Measurements from ENCODE around the gene ABHD13.

GRCh38 chr13:108278466-108278865, 60.3 kb downstream of the ABHD13 start:
- no peak for TF ChIP-seq CTCF (IDR thresholded peaks at IDR 0.05)
- TF ChIP-seq ZFX (IDR thresholded peaks at IDR 0.05; ENCODE audit: borderline replicate concordance) = no peak
